ENCODE results near the gene PCDHGC3. TPM values are rescaled to one million over a fixed set of nuclear protein-coding genes. Genes with fewer than 3 reads are reported as not detected.
A peak's percentile ranks its signal among the peaks of the same experiment; 100 is the strongest.

Gene PCDHGC3
- total and polyA plus RNA-seq, 2 of the 8 experiments (the other 6 are each of a cell fraction or from before 2014, with no cell fraction given): 4.7 to 18.6 TPM

GRCh38 chr5:141492168-141492885 is 16.6 kb downstream of the PCDHGC3 start:
- 20% methylated on average over 58 of the region's 68 CpGs; no CpG with 5 or more reads in 1 of the 2 experiments for WGBS, 2 experiments (ENCODE audit: extremely low coverage in 1 of 2, insufficient coverage in 1 of 2, insufficient read length in 1 of 2, insufficient replicate concordance in 2 of 2, low coverage in 1 of 2, low lambda C conversion rate in 2 of 2, missing lambda C conversion rate in 1 of 2)
- H2AK5ac ChIP-seq (ENCODE audit: low read depth, low read length): no peak overlapping the region
- peak overlapping the region; percentile 95; the same call in 1 of the 2 replicates for H2BK15ac ChIP-seq (ENCODE audit: low read length)
- peak overlapping the region; percentile 79 to 80 for H3K4me2 ChIP-seq (ENCODE audit: insufficient read depth in 1 of 2, low read depth in 2 of 2, low read length in 2 of 2)
- H3K23me2 ChIP-seq (ENCODE audit: low read depth, low read length): peaks cover 24% of the 10 kb centered on the region; the same call in 1 of the 2 replicates
- ChIA-PET POLR2A (ENCODE audit: partially characterized antibody) (interaction anchor here (0.6 to 5.0 kb wide), 12 partner anchors 8 to 668 kb away, joined by 3 to 33 read pairs (median 5); partner anchors contain the start of gene PCDHGC4), CTCF (ENCODE audit: partially characterized antibody) (interaction anchor here (0.8 to 50.9 kb wide), 19 partner anchors 8 to 370 kb away, joined by 3 to 1236 read pairs (median 4); partner anchors contain the start of genes PCDHB15, PCDHB16, PCDHB4 and PCDHGA1)
- H3K79me1 ChIP-seq (ENCODE audit: low read depth, low read length): peaks cover 4% of the 10 kb centered on the region
- peaks cover 4 to 10% of the 10 kb centered on the region in 2 experiments for H4K20me1 ChIP-seq (replicated peaks in 1 of 2; ENCODE audit: control insufficient read depth in 1 of 2, insufficient read depth in 2 of 2, low read length in 2 of 2)
- H3K23ac ChIP-seq (ENCODE audit: insufficient read length): no peak overlapping the region
- FAIRE-seq (no peak), DNase-seq (ENCODE audit: low read depth in 1 of 2, low spot score in 2 of 2) (no peak)
- peaks cover 6 to 37% (median 26%) of the 10 kb centered on the region in 4 experiments for H3K4me1 ChIP-seq (replicated peaks in 1 of 4; ENCODE audit: control insufficient read depth in 3 of 4, insufficient read depth in 4 of 4, low read length in 3 of 4)
- H3K36me3 ChIP-seq (ENCODE audit: control insufficient read depth in 2 of 4, insufficient read depth in 4 of 4, low read length in 3 of 4): no peaks in the 10 kb centered on the region
- no peak overlapping the region for H3K4ac ChIP-seq (replicated peaks; ENCODE audit: insufficient read length, low read depth, low read length)
- peak overlapping the region; percentile 80; the same call in 1 of the 2 replicates for H2BK12ac ChIP-seq (ENCODE audit: low read depth, low read length)
- H3K27ac ChIP-seq (ENCODE audit: low read depth, low read length): no peak overlapping the region
- peak overlapping the region; percentile 71; the same call in 1 of the 2 replicates for H2BK5ac ChIP-seq (ENCODE audit: low read depth, low read length)
- no peak overlapping the region; the same call in 1 of the 2 replicates for H2AFZ ChIP-seq (ENCODE audit: low read length)
- peak overlapping the region; percentile 17 to 60 (median 46) for H3K4me3 ChIP-seq (ENCODE audit: extremely low read depth in 1 of 4, insufficient read depth in 2 of 4, low read depth in 3 of 4, low read length in 4 of 4)
- H3K18ac ChIP-seq (ENCODE audit: extremely low read depth, low read length): peak overlapping the region; percentile 71
- H3K9ac ChIP-seq (replicated peaks in 1 of 4; ENCODE audit: extremely low read depth in 1 of 4, low read depth in 3 of 4, low read length in 3 of 4): peak overlapping the region in 1 of 4 experiments; percentile 38; a peak in 1 of 7 replicates
- no peak overlapping the region for H3K14ac ChIP-seq (ENCODE audit: insufficient read length)
- H3K27me3 ChIP-seq (replicated peaks in 1 of 4; ENCODE audit: control insufficient read depth in 3 of 4, extremely low read depth in 1 of 4, insufficient read depth in 3 of 4, low read length in 3 of 4): peaks cover 13 to 40% (median 36%) of the 10 kb centered on the region in 4 experiments; a peak in 6 of 7 replicates
- no peak overlapping the region for H4K5ac ChIP-seq (ENCODE audit: insufficient read length, low read depth, low read length)
- peak overlapping the region; percentile 70 for H4K91ac ChIP-seq (replicated peaks; ENCODE audit: insufficient read length, low read length)
- H4K8ac ChIP-seq (ENCODE audit: extremely low read depth, insufficient read depth, low read length): peak overlapping the region; percentile 91
- H3K79me2 ChIP-seq (ENCODE audit: control insufficient read depth in 1 of 2, insufficient read depth in 2 of 2, low read length in 2 of 2): no peaks in the 10 kb centered on the region
- 0 out of 2 replicates have a peak overlapping the region, but pooled peaks have one; percentile 72 for H2BK20ac ChIP-seq (ENCODE audit: low read length)
- H3K9me3 ChIP-seq (ENCODE audit: insufficient read depth in 2 of 2, low read depth in 1 of 2, low read length in 1 of 2): no peaks in the 10 kb centered on the region
- H2BK120ac ChIP-seq (replicated peaks; ENCODE audit: low read depth, low read length): no peak overlapping the region
- peak overlapping the region; percentile 33 for H3K56ac ChIP-seq (replicated peaks; ENCODE audit: insufficient read length, low read depth, low read length)
- TF ChIP-seq EZH2 (IDR thresholded peaks at IDR 0.05; ENCODE audit: low read depth, low read length, severe bottlenecking) (peak; percentile 68), MAX (IDR thresholded peaks at IDR 0.05) (peak; percentile 87), E2F6 (IDR thresholded peaks at IDR 0.05) (peak; percentile 71), TAF7 (optimal IDR thresholded peaks at IDR 0.05; ENCODE audit: borderline replicate concordance, low read depth, low read length) (no peak), CEBPB (IDR thresholded peaks at IDR 0.05; ENCODE audit: low read depth, low read length) (no peak), KDM1A (IDR thresholded peaks at IDR 0.05; ENCODE audit: borderline replicate concordance, low read length) (no peak), NANOG (IDR thresholded peaks at IDR 0.05; ENCODE audit: insufficient read depth, low read depth, low read length, poor library complexity, severe bottlenecking) (no peak), USF2 (IDR thresholded peaks at IDR 0.05; ENCODE audit: low read length) (no peak)
